Measurements from ENCODE around the gene HDAC2. TPM values are rescaled to one million over a fixed set of nuclear protein-coding genes. Genes with fewer than 3 reads are reported as not detected.

Gene HDAC2
- polyA plus RNA-seq, 3 donors, result 29.6 to 67.7 (median 54.6) TPM

- Mint-ChIP-seq H3K27me3 (ENCODE audit: low read depth in 3 of 3) (no peaks in the 10 kb centered on the region), H3K4me1 (no peaks in the 10 kb centered on the region), H3K36me3 (no peaks in the 10 kb centered on the region), H3K4me3 (no peak overlapping the region), H3K27ac (no peak overlapping the region), H3K9me3 (peaks cover 4 to 18% (median 6%) of the 10 kb centered on the region in 7 donors)
- Histone ChIP-seq H3K4me2 (replicated peaks; ENCODE audit: extremely low read depth, low read length, poor library complexity, severe bottlenecking) (no peak overlapping the region), H3K36me3 (replicated peaks in 1 of 2; ENCODE audit: control insufficient read depth in 1 of 2, insufficient read depth in 2 of 2, low read length in 2 of 2) (no peaks in the 10 kb centered on the region), H3K27me3 (ENCODE audit: control insufficient read depth in 2 of 2, insufficient read depth in 2 of 2, low read length in 2 of 2) (no peaks in the 10 kb centered on the region), H3K27ac (ENCODE audit: low read depth in 1 of 2, low read length in 2 of 2) (no peak overlapping the region), H3K9me3 (replicated peaks in 1 of 2; ENCODE audit: control insufficient read depth in 1 of 2, insufficient read depth in 1 of 2, low read length in 2 of 2) (peaks cover 0 to 8% of the 10 kb centered on the region in 2 donors), H3K9ac (ENCODE audit: insufficient read depth, low read length, poor library complexity, severe bottlenecking) (no peak overlapping the region), H4K20me1 (ENCODE audit: insufficient read depth, low read length) (no peaks in the 10 kb centered on the region), H3K4me3 (replicated peaks in 1 of 3; ENCODE audit: low read depth in 2 of 3, low read length in 3 of 3) (no peak overlapping the region), H3K79me2 (ENCODE audit: insufficient read depth, low read length) (no peaks in the 10 kb centered on the region), H3K4me1 (ENCODE audit: control insufficient read depth in 1 of 2, insufficient read depth in 2 of 2, low read length in 2 of 2) (no peaks in the 10 kb centered on the region), H2AFZ (ENCODE audit: insufficient read depth, low read depth, low read length, poor library complexity, severe bottlenecking) (no peak overlapping the region)
- no peak for DNase-seq
- no peak for TF ChIP-seq CTCF (IDR thresholded peaks at IDR 0.05)
- WGBS (ENCODE audit: insufficient coverage), result 33% methylated on average over 1 of the region's 3 CpGs
- intact Hi-C loops (cut with micrococcal nuclease), result no loop called here
Observed at GRCh38 chr6:113893866-113894265, 77.1 kb downstream of the HDAC2 start.

GRCh38 chr6:113893451-113893850 lies 77.5 kb downstream of the HDAC2 start:
- Histone ChIP-seq H3K79me2 (ENCODE audit: insufficient read depth, low read length) (no peaks in the 10 kb centered on the region), H3K9ac (ENCODE audit: insufficient read depth, low read length, poor library complexity, severe bottlenecking) (no peak overlapping the region), H4K20me1 (ENCODE audit: insufficient read depth, low read length) (no peaks in the 10 kb centered on the region), H3K4me2 (replicated peaks; ENCODE audit: extremely low read depth, low read length, poor library complexity, severe bottlenecking) (no peak overlapping the region), H3K27me3 (ENCODE audit: control insufficient read depth in 2 of 2, insufficient read depth in 2 of 2, low read length in 2 of 2) (no peaks in the 10 kb centered on the region), H2AFZ (ENCODE audit: insufficient read depth, low read depth, low read length, poor library complexity, severe bottlenecking) (no peak overlapping the region), H3K27ac (ENCODE audit: low read depth in 1 of 2, low read length in 2 of 2) (no peak overlapping the region), H3K4me1 (ENCODE audit: control insufficient read depth in 1 of 2, insufficient read depth in 2 of 2, low read length in 2 of 2) (no peaks in the 10 kb centered on the region), H3K9me3 (replicated peaks in 1 of 2; ENCODE audit: control insufficient read depth in 1 of 2, insufficient read depth in 1 of 2, low read length in 2 of 2) (peaks cover 0 to 8% of the 10 kb centered on the region in 2 donors), H3K36me3 (replicated peaks in 1 of 2; ENCODE audit: control insufficient read depth in 1 of 2, insufficient read depth in 2 of 2, low read length in 2 of 2) (no peaks in the 10 kb centered on the region), H3K4me3 (replicated peaks in 1 of 3; ENCODE audit: low read depth in 2 of 3, low read length in 3 of 3) (no peak overlapping the region)
- peaks cover 4 to 18% (median 6%) of the 10 kb centered on the region in 7 donors for H3K9me3 Mint-ChIP-seq
- no peak for TF ChIP-seq CTCF (IDR thresholded peaks at IDR 0.05)
- H3K27me3 Mint-ChIP-seq (ENCODE audit: low read depth in 3 of 3), result no peaks in the 10 kb centered on the region
- no peak for DNase-seq
- H3K4me3 Mint-ChIP-seq, result no peak overlapping the region
- no peak overlapping the region for H3K27ac Mint-ChIP-seq
- intact Hi-C loops (cut with micrococcal nuclease), result no loop called here
- H3K4me1 Mint-ChIP-seq, result no peaks in the 10 kb centered on the region
- H3K36me3 Mint-ChIP-seq, result no peaks in the 10 kb centered on the region
